Dendritic cell treated with granulocyte-macrophage colony-stimulating factor and Interleukin-4, amounts not matched to agents 40 ng/mL and 50 ng/mL, for 4 days (primary cell): Measurements from ENCODE around the gene CCDC126.
"Not testable (repeated sequence)": the region's sequence is repeated elsewhere in the genome, so short reads cannot be mapped to it uniquely, and the experiment has no call there.

Source experiments
- H3K27ac Mint-ChIP-seq: one replicate; pipeline ENCODE4 v1.8.0; 2022; ENCODE audit warnings: mild to moderate bottlenecking, mixed read lengths
- H3K27me3 Mint-ChIP-seq: one replicate; pipeline ENCODE4 v1.8.0; 2022; ENCODE audit warnings: mild to moderate bottlenecking, mixed read lengths
- H3K36me3 Mint-ChIP-seq: one replicate; pipeline ENCODE4 v1.8.0; 2022; ENCODE audit warnings: low read depth, mixed read lengths
- H3K4me1 Mint-ChIP-seq: one replicate; pipeline ENCODE4 v1.8.0; 2022; ENCODE audit warnings: low read depth, mixed read lengths
- H3K4me3 Mint-ChIP-seq: one replicate; pipeline ENCODE4 v1.8.0; 2022; ENCODE audit warnings: mild to moderate bottlenecking, moderate library complexity, mixed read lengths
- H3K9me3 Mint-ChIP-seq: one replicate; pipeline ENCODE4 v1.8.0; 2022; ENCODE audit warnings: mixed read lengths
- intact Hi-C: fragments of 100-400 bp; cut with micrococcal nuclease; formaldehyde crosslinking; loops from one replicate; pipeline ENCODE4 v1.15.0; 2022

Gene CCDC126

DNA sequence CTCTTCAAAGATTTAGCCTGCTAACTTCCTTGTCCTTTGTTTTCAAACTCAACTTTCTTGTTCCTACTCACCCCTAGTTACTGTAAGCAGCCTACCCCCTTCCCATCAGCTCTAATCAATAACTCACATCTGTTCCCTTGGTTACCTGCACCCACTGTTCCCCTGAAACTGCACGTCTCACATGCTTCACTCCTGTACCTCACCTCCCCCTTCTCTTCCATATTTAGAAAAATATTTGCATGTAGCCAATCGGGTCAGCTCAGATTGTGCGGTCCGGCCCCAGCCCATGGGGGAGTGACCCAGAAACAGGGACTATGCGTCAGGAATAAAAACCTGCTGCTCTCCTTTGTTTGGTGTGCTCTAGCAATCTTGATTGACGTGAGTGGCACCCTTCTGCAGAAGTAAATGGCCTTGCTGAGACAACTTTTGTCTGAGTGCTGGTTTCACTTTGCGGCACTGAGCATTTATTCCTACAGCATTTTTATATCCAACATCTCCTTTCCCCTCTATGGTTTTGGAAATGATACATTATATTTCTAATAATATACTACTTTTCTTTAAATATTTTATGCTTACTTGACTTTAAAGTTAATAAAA lies 61.7 kb downstream of the CCDC126 start:
- no peak overlapping the region for H3K4me3 Mint-ChIP-seq
- no peak overlapping the region for H3K27ac Mint-ChIP-seq
- intact Hi-C loops, result no loop called here
- H3K9me3 Mint-ChIP-seq, result peaks cover 54% of the 10 kb centered on the region
- no peaks in the 10 kb centered on the region for H3K27me3 Mint-ChIP-seq
- H3K4me1 Mint-ChIP-seq, result no peaks in the 10 kb centered on the region
- H3K36me3 Mint-ChIP-seq, result no peaks in the 10 kb centered on the region

DNA sequence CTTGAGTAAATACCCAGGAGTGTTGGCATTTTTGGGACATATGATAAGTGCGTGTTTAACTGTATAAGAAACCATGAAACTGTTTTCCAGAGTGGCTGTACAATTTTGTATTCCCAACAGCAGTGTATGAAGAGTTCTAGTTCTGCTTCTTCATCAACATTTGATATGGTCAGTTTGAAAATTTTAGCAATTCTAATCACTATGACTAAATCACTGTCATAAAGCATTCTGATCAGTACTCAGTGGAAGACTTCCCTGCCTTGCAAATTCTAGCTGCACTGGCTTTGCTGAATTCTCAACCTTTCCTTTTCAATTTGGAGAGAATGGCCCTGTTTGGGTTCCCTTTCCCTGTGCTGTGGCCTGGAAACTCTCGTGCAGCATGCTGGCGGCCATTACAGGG lies 64.2 kb downstream of the CCDC126 start:
- no peaks in the 10 kb centered on the region for H3K4me1 Mint-ChIP-seq
- no peak overlapping the region for H3K27ac Mint-ChIP-seq
- intact Hi-C loops, result no loop called here
- H3K27me3 Mint-ChIP-seq, result no peaks in the 10 kb centered on the region
- no peak overlapping the region for H3K4me3 Mint-ChIP-seq
- no peaks in the 10 kb centered on the region for H3K36me3 Mint-ChIP-seq
- H3K9me3 Mint-ChIP-seq, result peaks cover 50% of the 10 kb centered on the region

DNA sequence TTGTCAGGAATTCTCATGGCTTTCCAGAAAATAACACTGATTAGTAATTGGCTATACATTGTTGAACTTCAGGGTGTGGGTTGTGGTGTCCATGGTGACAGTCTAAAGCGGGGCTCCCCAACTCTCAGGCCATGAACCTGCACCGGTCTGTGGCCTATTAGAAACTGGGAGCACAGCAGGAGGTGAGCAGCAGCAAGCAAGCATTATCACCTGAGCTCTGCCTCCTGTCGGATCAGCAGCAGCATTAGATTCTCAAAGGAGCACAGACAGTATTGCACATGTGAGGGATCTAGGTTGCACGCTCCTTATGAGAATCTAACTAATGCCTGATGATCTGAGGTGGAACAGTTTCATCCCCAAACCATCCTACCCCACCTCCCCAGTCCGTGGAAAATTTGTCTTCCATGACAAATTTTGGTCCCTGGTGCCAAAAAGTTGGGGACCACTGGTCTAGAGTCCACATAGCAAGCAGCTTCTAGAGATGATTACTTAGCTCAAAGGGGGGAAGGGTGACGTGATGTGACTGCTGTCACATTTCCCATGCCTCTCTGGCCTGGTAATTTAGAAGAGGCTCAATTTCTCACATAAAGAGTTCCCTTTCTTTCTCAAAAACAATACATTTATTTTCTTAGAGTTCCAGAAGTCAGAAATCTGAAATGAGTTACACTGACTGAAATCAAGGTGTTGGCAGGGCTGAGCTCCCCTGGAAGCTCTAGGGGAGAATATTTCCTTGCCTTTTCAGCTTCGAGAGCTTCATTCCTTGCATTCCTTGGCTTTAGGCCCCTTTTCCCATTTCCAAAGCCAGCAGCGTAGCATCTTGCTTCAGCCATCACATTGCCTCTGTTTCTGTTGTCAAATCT lies 65.2 kb downstream of the CCDC126 start:
- H3K27ac Mint-ChIP-seq, result no peak overlapping the region
- intact Hi-C loops, result no loop called here
- H3K4me1 Mint-ChIP-seq, result no peaks in the 10 kb centered on the region
- no peaks in the 10 kb centered on the region for H3K27me3 Mint-ChIP-seq
- no peak overlapping the region for H3K4me3 Mint-ChIP-seq
- H3K36me3 Mint-ChIP-seq, result no peaks in the 10 kb centered on the region
- H3K9me3 Mint-ChIP-seq, result peaks cover 40% of the 10 kb centered on the region

DNA sequence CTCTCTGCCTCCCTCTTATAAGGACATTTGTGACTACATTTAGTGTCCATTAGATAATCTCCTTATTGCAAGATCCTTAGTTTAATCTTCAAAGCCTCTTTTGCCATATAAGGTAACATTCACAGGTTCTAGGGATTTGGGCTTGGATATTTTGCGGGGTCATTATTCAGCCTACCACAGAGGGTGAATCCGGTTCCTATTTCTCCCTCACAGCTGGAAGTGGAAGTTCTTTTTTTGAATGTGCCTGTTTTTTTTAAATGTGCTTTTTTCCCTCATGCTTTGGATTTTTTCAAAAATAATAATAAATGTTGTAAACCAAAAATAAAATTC lies 65.8 kb downstream of the CCDC126 start:
- Mint-ChIP-seq H3K9me3 (peaks cover 36% of the 10 kb centered on the region), H3K4me3 (no peak overlapping the region), H3K27ac (no peak overlapping the region), H3K4me1 (no peaks in the 10 kb centered on the region), H3K36me3 (no peaks in the 10 kb centered on the region), H3K27me3 (no peaks in the 10 kb centered on the region)
- intact Hi-C loops, result no loop called here

DNA sequence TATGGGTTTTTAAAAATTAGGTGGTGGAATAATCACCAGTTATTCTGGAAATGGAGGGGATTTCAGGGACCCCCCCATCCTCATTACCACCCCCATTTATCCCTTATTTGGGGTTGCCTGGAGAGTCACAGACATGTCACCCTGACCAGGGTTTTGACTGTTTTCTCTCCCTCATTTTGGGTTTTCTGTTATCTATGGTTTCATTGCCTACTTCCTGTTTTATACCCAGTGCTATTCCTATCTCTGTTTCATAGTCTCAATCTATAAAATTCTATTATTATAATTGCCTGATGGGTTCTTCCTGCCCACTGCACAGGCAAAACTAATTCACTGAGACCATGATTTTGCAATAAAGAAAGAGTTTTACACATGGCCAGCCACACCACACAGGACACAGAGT lies 66.9 kb downstream of the CCDC126 start:
- no peaks in the 10 kb centered on the region for H3K27me3 Mint-ChIP-seq
- no peaks in the 10 kb centered on the region for H3K36me3 Mint-ChIP-seq
- no peak overlapping the region for H3K4me3 Mint-ChIP-seq
- H3K27ac Mint-ChIP-seq, result no peak overlapping the region
- intact Hi-C loops, result no loop called here
- H3K9me3 Mint-ChIP-seq, result peaks cover 28% of the 10 kb centered on the region
- H3K4me1 Mint-ChIP-seq, result no peaks in the 10 kb centered on the region

DNA sequence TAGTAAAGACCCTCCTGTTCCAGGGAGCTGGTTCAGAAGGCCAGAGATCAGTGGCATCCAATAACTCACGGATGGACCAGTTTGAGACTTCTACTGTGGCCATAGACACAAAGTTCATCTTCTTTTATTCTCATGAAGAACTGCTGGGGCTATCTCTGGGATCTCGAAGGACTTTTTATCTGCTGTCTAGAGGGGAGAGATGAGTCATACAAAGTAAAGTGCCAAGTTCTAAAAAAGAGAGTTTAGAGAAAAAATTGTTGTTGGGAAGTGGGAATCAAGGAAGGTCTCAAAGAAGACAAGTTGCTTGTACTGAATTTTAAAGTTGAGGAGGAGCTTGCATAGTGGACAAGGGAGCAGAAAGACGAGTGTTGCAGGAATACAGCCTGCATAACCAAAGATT lies 74.9 kb downstream of the CCDC126 start:
- Mint-ChIP-seq H3K36me3 (no peaks in the 10 kb centered on the region), H3K4me1 (no peaks in the 10 kb centered on the region), H3K27me3 (peaks cover 2% of the 10 kb centered on the region), H3K27ac (no peak overlapping the region), H3K9me3 (no peaks in the 10 kb centered on the region), H3K4me3 (no peak overlapping the region)
- intact Hi-C loops, result no loop called here

DNA sequence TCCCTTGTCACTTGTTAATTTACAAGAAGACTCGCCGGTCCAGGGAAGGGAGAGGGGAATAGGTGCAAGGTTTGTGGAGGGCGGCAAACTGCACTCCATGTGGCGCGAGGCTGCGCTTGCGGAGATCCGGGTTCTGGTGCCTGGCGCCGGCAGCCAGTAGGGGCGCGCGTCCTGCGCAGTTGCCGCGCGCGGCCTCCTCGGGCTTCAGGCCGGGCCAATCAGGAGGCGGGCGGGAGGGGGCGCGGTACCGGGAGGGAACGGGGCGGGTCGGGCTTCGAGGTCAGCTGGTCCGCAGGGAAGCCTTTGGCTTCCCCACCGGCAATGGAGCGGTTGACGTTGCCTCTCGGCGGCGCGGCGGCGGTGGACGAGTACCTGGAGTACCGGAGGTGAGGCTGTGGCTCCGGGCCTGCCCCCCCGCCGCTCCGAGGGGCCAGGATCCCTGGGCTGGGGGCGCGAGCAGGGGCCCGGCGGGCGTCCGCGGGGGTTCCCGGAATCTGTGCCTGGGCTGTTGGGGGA lies 82.8 kb downstream of the CCDC126 start, which contains the start of gene FAM221A:
TSS of gene FAM221A (plus strand) at position 302 of the 516 bp plus-strand sequence. CDS start at position 322, 20 bp downstream.
- H3K36me3 Mint-ChIP-seq, result no peaks in the 10 kb centered on the region
- H3K4me3 Mint-ChIP-seq, result peak within 1 kb of the TSS; percentile 91
- intact Hi-C loops, result loop anchor here (1.0 kb wide), 1 partner anchor 83 kb away; the partner anchor contains the start of gene CCDC126
- no peaks in the 10 kb centered on the region for H3K9me3 Mint-ChIP-seq
- H3K27ac Mint-ChIP-seq, result peak within 1 kb of the TSS; percentile 60
- H3K4me1 Mint-ChIP-seq, result peaks cover 8% of the 10 kb centered on the region
- H3K27me3 Mint-ChIP-seq, result peaks cover 12% of the 10 kb centered on the region

DNA sequence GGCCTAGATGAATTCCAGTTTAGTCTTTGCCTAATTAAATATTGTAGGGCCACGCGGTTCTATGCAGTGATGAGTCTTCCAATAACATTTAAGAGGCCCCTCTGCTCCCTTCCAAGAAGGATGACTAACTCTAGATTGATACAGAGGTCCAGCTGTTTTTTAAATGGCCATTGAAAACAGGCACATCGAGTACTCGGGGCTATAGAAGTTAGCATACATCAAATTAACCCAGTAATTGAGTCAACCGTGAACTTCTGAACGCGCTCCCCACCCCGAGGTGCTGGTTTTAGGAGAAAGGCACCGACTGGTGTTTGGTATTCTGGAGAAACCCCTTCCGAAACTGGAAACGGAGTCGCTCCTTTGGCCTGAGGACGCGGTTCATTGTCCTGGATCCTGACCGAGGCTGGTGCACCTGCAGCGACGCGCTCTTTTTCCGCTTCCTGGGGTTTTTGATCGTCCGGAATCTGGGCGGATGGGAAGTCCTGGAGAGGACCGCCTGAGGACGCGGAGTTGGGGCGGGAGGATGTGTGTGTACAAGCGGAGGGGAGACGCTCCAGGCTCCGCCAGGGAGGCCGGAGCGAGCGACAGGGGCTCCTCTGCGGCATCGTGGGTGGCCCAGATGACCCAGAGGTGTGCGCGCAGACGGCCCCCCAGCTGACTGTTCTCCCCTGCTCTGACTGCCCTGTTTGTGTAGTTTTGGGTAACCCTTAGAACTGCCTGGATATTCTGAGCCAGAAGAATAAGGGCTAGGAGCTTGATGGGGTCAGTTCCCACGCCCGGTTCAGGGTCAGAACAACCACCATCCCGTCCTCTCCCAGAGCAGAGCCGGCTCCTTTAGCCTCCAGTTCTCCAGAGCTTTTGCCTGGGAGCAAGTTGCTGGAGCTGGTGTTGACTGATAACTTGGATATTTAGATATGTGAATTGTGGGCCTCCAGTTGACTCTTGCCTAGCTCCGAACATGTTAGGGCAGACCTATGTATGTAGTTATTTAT lies 83.5 kb downstream of the CCDC126 start:
- intact Hi-C loops, result loop anchor here (1.0 kb wide), 1 partner anchor 83 kb away; the partner anchor contains the start of gene CCDC126
- Mint-ChIP-seq H3K4me1 (peaks cover 8% of the 10 kb centered on the region), H3K27me3 (peaks cover 12% of the 10 kb centered on the region), H3K9me3 (no peaks in the 10 kb centered on the region), H3K27ac (peak overlapping the region; percentile 60), H3K4me3 (peak overlapping the region; percentile 91), H3K36me3 (no peaks in the 10 kb centered on the region)

DNA sequence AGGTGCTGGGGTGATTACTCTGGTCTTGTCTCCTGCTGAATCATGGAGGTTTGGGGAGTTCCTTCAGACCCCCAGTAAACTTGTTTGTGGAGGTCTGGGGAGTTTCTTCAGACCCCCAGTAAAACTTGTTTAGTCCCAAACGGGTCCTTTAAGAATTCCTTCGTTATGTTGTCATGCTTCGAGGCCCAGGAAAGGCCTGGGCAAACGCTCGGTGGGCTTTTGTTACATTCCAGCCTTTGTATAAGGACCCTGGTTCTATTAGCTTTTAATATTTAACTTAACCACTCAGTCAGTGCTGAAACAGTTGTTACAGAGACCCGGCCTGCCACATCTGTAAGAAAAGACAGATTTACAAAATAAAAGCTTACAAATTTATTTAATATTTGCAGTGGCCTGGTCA lies 86.9 kb downstream of the CCDC126 start:
- intact Hi-C loops, H3K27ac Mint-ChIP-seq, H3K4me1 Mint-ChIP-seq, H3K36me3 Mint-ChIP-seq, H3K9me3 Mint-ChIP-seq, H3K4me3 Mint-ChIP-seq, H3K27me3 Mint-ChIP-seq: not testable (repeated sequence)

DNA sequence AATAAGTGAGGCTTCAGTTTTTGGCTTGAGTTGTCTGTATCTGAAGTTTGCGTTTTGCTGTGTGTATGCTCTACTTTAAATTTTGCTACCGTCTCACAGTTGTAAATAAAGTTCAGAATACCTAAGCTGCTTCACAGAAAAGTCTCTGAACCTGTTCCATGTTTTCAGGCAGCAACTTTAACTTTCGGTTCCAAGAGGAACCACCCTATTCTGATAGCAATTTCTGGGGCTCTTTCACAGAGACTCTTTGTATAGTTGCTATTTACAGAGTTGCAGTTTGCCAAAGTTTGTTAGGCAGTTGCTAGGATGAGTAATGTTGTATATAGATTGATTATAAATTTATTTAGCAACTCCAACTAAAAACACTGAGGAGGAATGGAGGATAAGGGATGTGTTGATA lies 88.5 kb downstream of the CCDC126 start:
- Mint-ChIP-seq H3K27me3 (no peaks in the 10 kb centered on the region), H3K4me1 (peaks cover 5% of the 10 kb centered on the region), H3K27ac (no peak overlapping the region), H3K4me3 (no peak overlapping the region), H3K36me3 (peaks cover 16% of the 10 kb centered on the region), H3K9me3 (no peaks in the 10 kb centered on the region)
- intact Hi-C loops, result no loop called here

DNA sequence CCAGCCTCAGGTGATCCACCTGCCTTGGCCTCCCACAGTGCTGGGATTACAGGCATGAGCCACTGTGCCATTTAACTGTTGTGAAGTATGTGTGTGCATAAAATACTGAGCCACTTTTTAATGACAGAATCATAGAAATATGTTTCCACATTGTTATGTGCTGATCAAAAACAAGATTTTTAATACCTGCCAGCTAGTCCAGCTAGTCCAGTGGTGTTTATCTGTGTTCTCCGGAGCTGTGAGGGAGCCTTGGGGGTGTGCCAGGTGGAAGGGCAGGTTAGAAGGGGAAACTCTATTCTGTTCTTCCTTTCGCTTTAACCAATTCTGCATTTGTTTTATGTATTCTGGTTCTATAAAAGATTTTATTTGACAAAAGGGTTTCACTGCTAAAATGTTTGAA lies 89.8 kb downstream of the CCDC126 start:
- H3K9me3 Mint-ChIP-seq, result no peaks in the 10 kb centered on the region
- no peaks in the 10 kb centered on the region for H3K4me1 Mint-ChIP-seq
- no peak overlapping the region for H3K4me3 Mint-ChIP-seq
- peaks cover 22% of the 10 kb centered on the region for H3K36me3 Mint-ChIP-seq
- intact Hi-C loops, result no loop called here
- no peaks in the 10 kb centered on the region for H3K27me3 Mint-ChIP-seq
- H3K27ac Mint-ChIP-seq, result no peak overlapping the region

DNA sequence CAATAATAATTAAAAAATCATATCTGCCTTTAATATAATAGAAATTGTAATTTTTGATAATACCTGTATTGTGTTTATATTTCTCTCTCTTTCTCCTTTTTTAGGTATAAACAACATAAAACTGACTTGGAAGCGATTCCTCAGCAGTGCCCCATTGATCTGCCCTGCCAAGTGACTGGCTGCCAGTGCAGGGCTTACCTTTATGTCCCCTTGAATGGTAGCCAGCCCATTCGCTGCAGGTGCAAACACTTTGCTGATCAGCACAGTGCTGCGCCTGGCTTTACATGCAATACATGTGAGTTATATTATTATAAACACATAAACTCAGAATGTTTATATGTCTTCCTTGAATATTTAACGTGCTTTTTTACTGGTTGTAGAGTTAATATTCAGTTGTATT lies 92.0 kb downstream of the CCDC126 start:
- H3K36me3 Mint-ChIP-seq, result peaks cover 33% of the 10 kb centered on the region
- no peak overlapping the region for H3K27ac Mint-ChIP-seq
- intact Hi-C loops, result no loop called here
- H3K9me3 Mint-ChIP-seq, result no peaks in the 10 kb centered on the region
- H3K27me3 Mint-ChIP-seq, result no peaks in the 10 kb centered on the region
- H3K4me3 Mint-ChIP-seq, result no peak overlapping the region
- H3K4me1 Mint-ChIP-seq, result no peaks in the 10 kb centered on the region

DNA sequence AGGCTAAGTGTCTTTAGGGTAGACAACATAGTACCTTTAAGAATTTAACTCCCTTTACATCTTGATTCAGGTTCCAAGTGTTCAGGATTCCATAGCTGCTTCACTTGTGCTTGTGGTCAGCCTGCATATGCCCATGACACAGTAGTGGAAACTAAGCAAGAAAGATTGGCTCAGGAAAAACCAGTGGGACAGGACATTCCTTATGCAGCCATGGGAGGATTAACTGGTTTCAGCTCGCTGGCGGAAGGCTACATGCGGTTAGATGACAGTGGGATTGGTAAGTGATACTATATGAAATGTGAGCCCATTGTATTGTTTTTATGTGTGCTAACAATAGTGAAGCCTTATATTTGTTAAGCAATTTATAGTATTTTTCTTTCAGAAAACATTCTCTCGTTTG lies 94.1 kb downstream of the CCDC126 start:
- no peaks in the 10 kb centered on the region for H3K4me1 Mint-ChIP-seq
- H3K36me3 Mint-ChIP-seq, result peaks cover 41% of the 10 kb centered on the region
- H3K27ac Mint-ChIP-seq, result no peak overlapping the region
- H3K9me3 Mint-ChIP-seq, result no peaks in the 10 kb centered on the region
- intact Hi-C loops, result no loop called here
- H3K4me3 Mint-ChIP-seq, result no peak overlapping the region
- H3K27me3 Mint-ChIP-seq, result no peaks in the 10 kb centered on the region
